Testis (tissue), 2 donors: ENCODE results near the gene KATNAL1.

Source experiments
- CTCF ChIP-seq, 3 experiments: fragments of 450-650 bp in 2 of 3; fragments of 200-600 bp in 1 of 3; sonication (generic) in 1 of 3; IDR thresholded peaks; one replicate each; pipeline ENCODE4 v1.5.1; 2016 to 2019; ENCODE audit warnings: antibody characterized with exemption in 3 of 3, mild to moderate bottlenecking in 2 of 3, moderate library complexity in 1 of 3
- POLR2A ChIP-seq: fragments of 450-650 bp; IDR thresholded peaks from one replicate; pipeline ENCODE4 v1.6.1; 2017; ENCODE audit warnings: antibody characterized with exemption, mild to moderate bottlenecking, moderate library complexity

- TF ChIP-seq CTCF (IDR thresholded peaks at IDR 0.05) (no peak), POLR2A (no peak)
These were observed 7.6 kb downstream of the KATNAL1 start for GRCh38 chr13:30299786-30300185.
